Erythroblast (primary cell): ENCODE measurements around the gene KLK7.
"Not testable (repeated sequence)": the region's sequence is repeated elsewhere in the genome, so short reads cannot be mapped to it uniquely, and the experiment has no call there.

Experiments used
- DNase-seq, 2 experiments: peaks; one replicate each; lab custom pipeline; 2025; lab: John Stamatoyannopoulos, UW
- GATA1 ChIP-seq: IDR thresholded peaks from 2 replicates; pipeline ENCODE4 v1.6.1; 2011; ENCODE audit warnings: low read depth, mild to moderate bottlenecking, control low read depth, low read length, moderate library complexity
- POLR2A ChIP-seq: IDR thresholded peaks from 2 replicates; pipeline ENCODE4 v1.6.1; 2011; ENCODE audit warnings: mild to moderate bottlenecking, low read length

The KLK7 gene

GRCh38 chr19:50977626-50978025 lies 6.1 kb downstream of the KLK7 start:
- DNase-seq: no peak
- TF ChIP-seq POLR2A (no peak), GATA1 (no peak)

DNA sequence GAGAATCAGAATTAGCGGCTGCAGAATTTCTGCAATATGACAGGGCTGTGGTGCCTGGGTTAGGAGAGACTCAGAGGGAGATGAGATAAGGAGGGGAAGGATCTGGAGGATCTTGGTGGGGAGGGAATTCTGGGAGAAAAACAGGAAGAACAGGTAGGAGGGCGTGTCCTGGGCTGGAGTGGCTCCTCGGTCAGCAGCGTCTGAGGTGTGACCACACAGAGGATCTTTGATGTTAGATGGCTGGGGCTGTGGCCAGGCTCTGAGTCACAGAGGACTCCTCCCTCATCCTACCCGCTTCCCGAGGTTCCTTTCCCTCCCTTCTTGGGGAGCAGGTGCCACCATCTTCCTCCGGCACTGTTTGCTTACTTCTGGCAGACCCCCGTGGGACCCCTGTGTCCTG lies 8.0 kb downstream of the KLK7 start:
- no peak for DNase-seq
- TF ChIP-seq POLR2A (no peak), GATA1 (no peak)

DNA sequence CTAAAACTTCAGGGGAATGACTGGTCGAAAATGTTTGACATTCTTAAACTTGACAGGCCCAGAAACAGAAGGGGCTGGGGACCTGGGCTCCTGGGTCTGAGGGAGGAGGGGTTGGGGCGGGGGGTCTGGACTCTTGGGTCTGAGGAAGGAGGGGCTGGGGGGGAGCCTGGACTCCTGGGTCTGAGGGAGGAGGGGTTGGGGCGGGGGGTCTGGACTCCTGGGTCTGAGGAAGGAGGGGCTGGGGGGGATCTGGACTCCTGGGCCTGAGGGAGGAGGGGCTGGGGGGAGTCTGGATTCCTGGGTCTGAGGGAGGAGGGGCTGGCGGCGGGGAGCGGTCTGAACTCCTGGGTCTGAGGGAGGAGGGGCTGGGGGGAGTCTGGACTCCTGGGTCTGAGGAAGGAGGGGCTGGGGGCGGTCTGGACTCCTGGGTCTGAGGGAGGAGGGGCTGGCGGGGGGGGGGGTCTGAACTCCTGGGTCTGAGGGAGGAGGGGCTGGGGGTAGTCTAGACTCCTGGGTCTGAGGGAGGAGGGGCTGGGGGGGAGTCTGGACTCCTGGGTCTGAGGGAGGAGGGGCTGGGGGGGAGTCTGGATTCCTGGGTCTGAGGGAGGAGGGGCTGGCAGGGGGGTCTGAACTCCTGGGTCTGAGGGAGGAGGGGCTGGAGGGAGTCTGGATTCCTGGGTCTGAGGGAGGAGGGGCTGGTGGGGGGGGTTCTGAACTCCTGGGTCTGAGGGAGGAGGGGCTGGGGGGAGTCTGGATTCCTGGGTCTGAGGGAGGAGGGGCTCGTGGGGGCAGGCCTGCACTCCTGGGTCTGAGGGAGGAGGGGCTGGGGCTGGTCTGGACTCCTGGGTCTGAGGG lies 8.8 kb downstream of the KLK7 start:
- DNase-seq: no peak
- TF ChIP-seq GATA1: no peak
- no peak for TF ChIP-seq POLR2A

DNA sequence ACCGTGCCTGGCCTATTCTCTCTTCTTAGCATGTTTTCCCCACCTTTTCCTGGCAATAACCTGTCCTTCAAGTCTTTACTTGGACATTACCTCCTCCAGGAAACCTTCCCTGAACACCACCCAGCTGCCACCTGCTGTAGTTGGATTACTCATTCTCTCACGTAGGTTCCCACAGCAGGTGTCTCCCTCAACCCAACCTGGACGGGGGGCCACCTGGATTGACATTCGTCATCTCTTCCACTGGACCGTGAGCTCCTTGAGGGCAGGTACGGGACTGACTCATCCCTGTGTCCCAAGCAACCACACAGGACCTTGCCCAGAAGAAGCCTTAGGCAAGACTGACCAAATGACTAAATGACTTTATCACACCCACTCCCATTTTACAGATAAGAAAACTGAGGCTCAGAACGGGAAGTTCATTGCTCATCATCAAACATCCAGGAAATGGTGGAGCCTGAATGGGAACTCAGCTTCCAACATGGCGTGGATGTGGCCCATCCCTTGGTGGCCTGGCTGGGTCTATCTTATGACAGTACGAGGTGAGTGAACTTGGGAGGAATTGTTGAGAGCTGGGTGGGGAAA lies 10.8 kb downstream of the KLK7 start:
- TF ChIP-seq POLR2A: no peak
- TF ChIP-seq GATA1: no peak
- DNase-seq: no peak

- DNase-seq: not testable (repeated sequence)
Measured at GRCh38 chr19:50969810-50970209, 13.9 kb downstream of the KLK7 start.

DNA sequence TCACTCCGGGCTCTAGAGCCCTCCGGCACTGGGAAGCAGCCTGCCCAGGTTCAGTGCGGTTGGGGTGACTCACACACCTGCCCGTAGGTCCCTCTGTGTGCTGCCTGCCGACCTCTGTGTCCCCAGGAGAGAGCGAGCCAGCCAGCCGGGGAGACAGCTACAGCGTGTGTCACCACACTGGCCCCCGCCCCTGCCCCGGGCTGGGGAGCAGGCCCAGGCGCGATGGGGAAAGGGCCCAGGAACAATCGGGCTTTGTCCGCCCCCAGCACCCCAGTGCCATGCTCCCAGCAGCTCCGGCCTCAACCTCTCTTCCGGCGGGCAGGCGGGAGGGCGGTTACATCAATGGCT lies 14.3 kb downstream of the KLK7 start, which contains the start of gene KLK6:
TSS of gene KLK6 (minus strand) at position 179 of the 348 bp plus-strand sequence. CDS start 1,487 bp downstream, outside the sequence.
- no peak for TF ChIP-seq GATA1
- TF ChIP-seq POLR2A: no peak
- no peak for DNase-seq

- TF ChIP-seq GATA1 (no peak), POLR2A (no peak)
- no peak for DNase-seq
Measured at GRCh38 chr19:50968716-50969412, 14.9 kb downstream of the KLK7 start.

DNA sequence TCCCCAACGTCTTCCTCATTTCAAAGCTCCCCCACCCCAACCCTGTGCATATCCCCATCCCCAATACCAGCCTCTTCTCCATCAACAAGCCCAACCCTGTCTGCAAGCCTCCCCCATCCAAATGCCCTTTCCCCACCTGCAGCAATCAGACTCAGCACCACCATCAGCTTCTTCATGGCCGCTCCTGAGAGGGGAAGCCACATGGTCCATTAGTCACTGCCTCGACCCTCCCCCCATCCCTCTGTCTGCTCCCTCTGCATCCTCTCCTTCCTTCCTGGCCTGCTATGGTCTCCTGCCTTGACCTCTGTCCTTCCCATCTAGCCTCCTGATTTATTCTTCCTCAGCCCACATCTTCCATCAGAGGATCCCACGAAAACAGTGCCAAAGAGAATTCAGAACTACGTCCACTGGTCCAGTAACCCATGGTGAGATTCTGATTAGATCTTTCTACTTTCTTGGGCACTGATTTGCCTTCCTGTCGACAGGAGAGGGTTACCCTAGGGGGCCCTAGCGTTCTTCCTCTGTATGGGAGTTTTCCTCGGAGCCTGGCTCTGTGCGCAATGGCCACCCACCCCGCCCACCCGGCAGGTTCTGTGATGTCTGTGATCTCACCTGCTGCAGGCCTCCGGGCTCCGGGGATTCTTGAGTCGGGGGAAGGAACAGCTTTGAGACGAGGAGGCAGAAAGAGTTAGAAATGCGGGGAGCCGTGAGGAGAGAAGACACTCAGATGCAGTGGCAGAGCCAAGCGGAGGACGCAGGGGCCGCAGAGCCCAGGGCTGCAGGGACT lies 15.6 kb downstream of the KLK7 start:
- DNase-seq: no peak
- TF ChIP-seq GATA1: no peak
- TF ChIP-seq POLR2A: no peak

GRCh38 chr19:50964266-50964665 lies 19.5 kb downstream of the KLK7 start:
- DNase-seq: no peak
- no peak for TF ChIP-seq POLR2A
- TF ChIP-seq GATA1: no peak

DNA sequence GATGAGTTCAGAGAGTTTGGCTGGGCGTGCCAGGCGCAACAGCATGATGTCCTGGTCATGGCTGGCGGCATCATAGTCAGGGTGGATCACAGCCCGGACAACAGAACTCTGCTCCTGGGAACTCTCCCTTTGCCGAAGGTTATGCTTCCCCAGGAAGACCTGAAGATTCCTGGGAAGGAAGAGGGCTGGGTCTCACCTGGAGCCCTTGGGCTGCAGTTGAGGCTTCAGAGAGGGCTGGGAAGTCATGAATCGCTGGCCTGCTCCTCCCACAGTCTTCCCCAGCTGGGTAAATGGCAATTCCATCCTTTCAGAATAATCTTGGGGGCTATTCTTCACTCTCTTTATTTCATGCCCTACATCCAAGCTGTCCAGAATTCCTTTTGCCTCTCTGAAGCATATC lies 20.3 kb downstream of the KLK7 start:
- DNase-seq: no peak
- TF ChIP-seq POLR2A: no peak
- no peak for TF ChIP-seq GATA1

- DNase-seq: no peak
- TF ChIP-seq GATA1: no peak
- no peak for TF ChIP-seq POLR2A
Measured at GRCh38 chr19:50962245-50962644, 21.5 kb downstream of the KLK7 start.

DNA sequence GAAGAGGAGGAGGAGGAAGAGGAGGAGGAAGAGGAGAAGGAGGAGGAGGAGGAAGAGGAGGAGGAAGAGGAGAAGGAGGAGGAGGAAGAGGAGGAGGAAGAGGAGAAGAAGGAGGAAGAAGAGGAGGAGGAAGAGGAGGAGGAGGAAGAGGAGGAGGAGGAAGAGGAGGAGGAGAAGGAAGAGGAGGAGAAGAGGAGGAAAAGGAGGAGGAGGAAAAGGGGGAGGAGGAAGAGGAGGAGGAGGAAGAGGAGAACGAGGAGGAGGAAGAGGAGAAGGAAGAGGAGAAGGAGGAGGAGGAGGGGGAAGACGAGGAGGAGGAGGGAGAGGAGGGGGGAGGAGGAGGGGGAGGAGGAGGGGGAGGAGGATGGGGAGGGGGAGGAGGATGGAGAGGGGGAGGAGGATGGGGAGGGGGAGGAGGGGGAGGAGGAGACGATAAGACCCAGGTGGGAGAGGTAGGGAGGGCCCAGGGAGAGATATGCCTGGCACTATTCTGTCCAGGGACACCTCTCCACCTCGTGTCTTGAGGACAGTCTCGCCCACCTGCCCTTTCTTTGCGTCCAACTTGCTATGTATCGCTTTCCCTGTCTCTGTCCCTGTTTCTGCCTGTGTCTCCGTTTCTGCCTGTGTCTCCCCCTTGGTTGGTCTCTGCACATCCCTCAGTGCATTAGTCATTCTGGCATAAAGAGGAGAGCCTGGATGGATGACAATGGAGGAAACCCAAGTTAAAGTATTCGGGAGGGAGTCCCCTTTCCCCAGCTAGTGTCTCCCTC lies 23.8 kb downstream of the KLK7 start:
- no peak for DNase-seq
- TF ChIP-seq GATA1 (no peak), POLR2A (no peak)

GRCh38 chr19:50957587-50957986 lies 26.1 kb downstream of the KLK7 start:
- no peak for TF ChIP-seq POLR2A
- DNase-seq: no peak

GRCh38 chr19:50952910-50953309 lies 30.8 kb downstream of the KLK7 start, which contains the start of gene KLK5:
Gene KLK5 (minus strand): TSS chr19:50953038. CDS start chr19:50952657, 381 bp downstream.
- TF ChIP-seq GATA1: no peak
- TF ChIP-seq POLR2A: no peak
- DNase-seq: no peak
